GM19372 (cell line): ENCODE measurements around the gene AMACR.
"Not testable (repeated sequence)": the region's sequence is repeated elsewhere in the genome, so short reads cannot be mapped to it uniquely, and the experiment has no call there.

Source experiments
- ATAC-seq: cut with Tn5 transposase; IDR thresholded peaks from one replicate; pipeline ENCODE4 v1.9.1; 2021; ENCODE audit warnings: mild to moderate bottlenecking, low read depth, moderate library complexity; ENCODE audit not compliant: unreplicated experiment

The AMACR gene

GRCh38 chr5:34038390-34038789, 30.5 kb upstream of the AMACR start:
- no peak for ATAC-seq

GRCh38 chr5:34037726-34038125, 29.9 kb upstream of the AMACR start:
- no peak for ATAC-seq

- no peak for ATAC-seq
Measured at GRCh38 chr5:34035756-34036155, 27.9 kb upstream of the AMACR start.

GRCh38 chr5:34034534-34035327, 26.9 kb upstream of the AMACR start:
- no peak for ATAC-seq

GRCh38 chr5:34031966-34032365, 24.1 kb upstream of the AMACR start:
- no peak for ATAC-seq

DNA sequence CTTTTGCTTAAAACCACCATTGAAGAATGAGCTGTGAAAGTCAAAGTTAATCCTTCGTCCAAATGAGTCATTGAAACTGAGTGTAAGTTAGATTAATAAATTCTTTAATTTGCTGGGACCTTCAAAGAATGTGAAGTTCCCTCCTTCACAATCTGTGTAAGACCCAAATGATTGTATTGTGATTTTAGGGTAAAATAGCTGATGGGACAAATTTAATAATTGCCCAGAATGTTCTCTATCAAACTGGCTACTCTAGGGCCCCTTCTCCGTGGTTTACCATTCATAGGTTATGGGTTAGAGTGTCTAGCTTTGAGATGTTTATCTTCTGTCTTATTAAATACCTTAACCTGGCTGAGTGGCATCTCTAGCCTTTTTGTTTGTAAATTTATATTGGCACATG, 23.3 kb upstream of the AMACR start:
- ATAC-seq = no peak

- ATAC-seq = not testable (repeated sequence)
Measured at GRCh38 chr5:34030585-34030984, 22.7 kb upstream of the AMACR start.

- no peak for ATAC-seq
Measured at GRCh38 chr5:34030048-34030447, 22.2 kb upstream of the AMACR start.

DNA sequence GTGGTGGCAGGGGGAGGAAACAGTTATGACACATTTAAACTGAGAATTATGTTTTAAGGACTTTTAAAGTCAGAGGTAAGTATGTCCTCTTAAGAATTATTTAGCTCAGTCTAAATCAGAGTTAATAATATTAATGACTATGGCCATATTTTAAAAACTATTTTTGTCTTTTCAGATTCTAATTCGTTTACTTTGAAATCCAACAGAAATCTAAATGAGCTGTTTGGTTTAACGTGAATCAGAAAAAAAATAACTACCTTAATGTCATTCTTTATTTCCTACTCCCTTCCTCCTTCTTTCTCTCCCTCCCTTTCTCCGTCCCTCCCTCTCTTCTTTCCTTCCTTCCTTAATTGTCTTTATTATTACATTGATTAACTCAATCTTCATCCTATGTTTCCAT, 20.5 kb upstream of the AMACR start:
- ATAC-seq = no peak

DNA sequence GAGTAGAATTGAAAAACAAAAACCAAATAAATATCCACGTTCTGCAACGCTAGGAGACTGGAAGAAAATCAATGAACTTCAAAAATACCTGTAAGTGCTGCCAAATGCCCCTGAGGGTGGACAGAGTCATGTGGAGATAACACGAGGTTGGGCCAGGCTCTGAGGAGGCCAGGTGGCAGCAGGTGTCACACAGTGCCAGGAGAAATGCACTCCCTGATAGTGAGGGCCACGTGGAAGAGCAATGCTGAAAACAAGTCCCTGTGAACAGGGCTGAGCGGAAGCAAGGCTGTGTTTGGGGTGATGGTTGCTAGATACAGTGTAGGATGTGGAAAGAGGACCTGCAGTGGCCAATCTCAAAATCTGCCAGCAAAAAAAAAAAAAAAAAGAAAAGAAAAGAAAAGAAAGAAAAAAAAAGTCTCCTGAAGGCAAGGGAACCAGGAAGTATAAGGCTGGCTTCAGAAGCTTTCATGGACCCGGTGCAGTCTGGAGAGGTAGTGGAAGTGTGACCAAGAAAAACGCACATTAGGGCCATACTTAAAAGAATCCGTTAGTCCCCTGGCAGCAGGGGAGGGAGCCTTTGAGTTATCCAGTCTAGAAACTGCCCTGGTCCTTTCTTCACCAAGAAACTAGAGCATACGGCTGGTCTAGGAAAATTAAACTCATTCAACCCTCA, 18.4 kb upstream of the AMACR start:
- no peak for ATAC-seq

GRCh38 chr5:34022121-34022705, 14.4 kb upstream of the AMACR start:
- ATAC-seq = no peak

DNA sequence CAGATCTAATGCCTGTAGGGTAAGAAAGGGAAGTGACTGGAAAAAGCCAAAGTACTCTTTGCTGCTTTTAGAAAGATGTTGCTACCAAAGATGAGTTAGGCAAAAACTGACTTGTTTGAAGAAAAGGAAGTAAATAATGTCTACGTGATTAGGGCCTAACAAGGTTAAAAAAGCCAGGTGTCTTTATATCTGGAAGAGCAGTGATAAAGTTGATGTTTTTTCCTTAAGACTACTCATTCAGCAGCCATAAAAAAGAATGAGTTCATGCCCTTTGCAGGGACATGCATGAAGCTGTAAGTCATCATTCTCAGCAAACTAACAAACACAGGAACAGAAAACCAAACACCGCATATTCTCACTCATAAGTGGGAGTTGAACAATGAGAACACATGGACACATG, 13.5 kb upstream of the AMACR start:
- no peak for ATAC-seq

- ATAC-seq = no peak
Measured at GRCh38 chr5:34020726-34021125, 12.9 kb upstream of the AMACR start.

DNA sequence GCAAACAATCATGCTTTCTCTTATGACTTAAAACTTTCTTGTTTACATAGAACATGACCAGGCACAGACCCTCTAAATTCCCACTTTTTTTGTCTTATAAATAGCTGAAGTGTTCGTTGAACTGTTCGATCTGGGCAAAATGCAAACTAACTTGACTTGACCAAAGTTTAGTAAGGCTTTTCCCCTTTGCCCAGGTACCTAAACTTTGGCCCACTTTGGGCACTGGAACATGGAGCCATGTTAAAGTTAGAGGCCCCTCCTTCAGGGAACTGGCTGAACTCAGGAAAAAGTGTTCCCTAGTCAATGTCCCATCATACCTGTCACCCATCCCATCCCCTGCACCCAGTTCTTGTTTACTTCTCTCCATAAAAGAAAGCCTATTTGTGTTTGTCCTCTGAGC, 9.4 kb upstream of the AMACR start:
- no peak for ATAC-seq

GRCh38 chr5:34016750-34017149, 8.9 kb upstream of the AMACR start:
- ATAC-seq = no peak

- no peak for ATAC-seq
Measured at GRCh38 chr5:34016222-34016621, 8.4 kb upstream of the AMACR start.

- no peak for ATAC-seq
Measured at GRCh38 chr5:34015120-34015822, 7.4 kb upstream of the AMACR start.

GRCh38 chr5:34014626-34015025, 6.8 kb upstream of the AMACR start:
- no peak for ATAC-seq

GRCh38 chr5:34013547-34013946, 5.7 kb upstream of the AMACR start:
- ATAC-seq = no peak

DNA sequence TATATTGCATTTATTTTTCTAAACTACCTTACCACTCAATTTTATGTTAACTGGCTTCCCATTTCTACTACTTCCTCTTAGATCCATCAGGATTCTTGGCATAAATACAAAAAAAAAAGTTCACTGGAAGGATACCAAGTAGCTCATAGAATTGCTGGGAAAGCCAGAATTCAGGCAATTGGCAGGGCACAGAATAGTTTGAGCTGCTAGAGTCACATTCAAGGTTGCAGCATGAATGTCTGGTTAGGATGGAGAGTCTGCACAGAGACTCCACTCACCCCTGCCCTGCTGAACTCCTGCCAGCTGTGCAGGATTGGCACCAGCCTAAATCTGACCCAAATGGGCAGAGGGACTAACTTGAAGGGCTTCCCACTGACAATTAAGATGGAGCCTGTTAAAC, 4.9 kb upstream of the AMACR start:
- no peak for ATAC-seq

GRCh38 chr5:34011536-34011935, 3.7 kb upstream of the AMACR start:
- ATAC-seq = no peak
